Vagina (tissue), 2 donors: ENCODE results near the gene KRTAP5-2. TPM values are rescaled to one million over a fixed set of nuclear protein-coding genes. Genes with fewer than 3 reads are reported as not detected.
A peak's percentile ranks its signal among the peaks of the same experiment; 100 is the strongest.

Source experiments
- DNase-seq, 2 donors: peaks; one replicate each; pipeline ENCODE4 v3.0.0-alpha.2; 2017; ENCODE audit errors: extremely low spot score in 2 of 2
- H3K27ac ChIP-seq: fragments of 200-600 bp; sonication (generic); one replicate; pipeline ENCODE4 v1.5.1; 2019
- H3K27me3 ChIP-seq: fragments of 200-600 bp; sonication (generic); one replicate; pipeline ENCODE4 v1.5.1; 2019
- H3K36me3 ChIP-seq, 2 donors: fragments of 200-600 bp; sonication (generic); one replicate each; pipeline ENCODE4 v1.5.1; 2017 to 2019
- H3K4me1 ChIP-seq: fragments of 200-600 bp; sonication (generic); one replicate; pipeline ENCODE4 v1.5.1; 2019
- H3K4me3 ChIP-seq, 2 donors: fragments of 200-600 bp; sonication (generic); 1 replicate in 1 of 2; 2 replicates in 1 of 2; pipeline ENCODE4 v1.5.1; 2016 to 2019
- H3K9me3 ChIP-seq: fragments of 200-600 bp; sonication (generic); one replicate; pipeline ENCODE4 v1.5.1; 2019
- CTCF ChIP-seq, 3 experiments: fragments of 450-650 bp in 2 of 3; fragments of 200-600 bp in 1 of 3; sonication (generic) in 1 of 3; IDR thresholded peaks; one replicate each; pipeline ENCODE4 v1.5.1; 2017 to 2019; ENCODE audit warnings: antibody characterized with exemption in 3 of 3, mild to moderate bottlenecking in 2 of 3, moderate library complexity in 2 of 3
- POLR2A ChIP-seq, 2 donors: fragments of 450-650 bp; IDR thresholded peaks; one replicate each; pipeline ENCODE4 v1.6.1; 2017; ENCODE audit warnings: antibody characterized with exemption in 2 of 2, mild to moderate bottlenecking in 2 of 2, moderate library complexity in 2 of 2
- POLR2AphosphoS5 ChIP-seq, 2 donors: sonication (generic); formaldehyde crosslinking; IDR thresholded peaks; one replicate each; pipeline ENCODE4 v1.9.0; 2017; ENCODE audit warnings: antibody characterized with exemption in 2 of 2, mild to moderate bottlenecking in 2 of 2, low read depth in 1 of 2; ENCODE audit not compliant: insufficient read depth in 1 of 2
- intact Hi-C: fragments of 100-400 bp; cut with DNase I; formaldehyde crosslinking; loops from one replicate; pipeline ENCODE4 v1.15.1; 2023
- total RNA-seq: library from RNA; depleted of rRNA; stranded (reverse); fragments of >200 nt; gene quantifications from one replicate; pipeline ENCODE4 v1.2.3, GENCODE V29; 2016

KRTAP5-2 gene
- total RNA-seq, 1 donor from 2014 or later, result not detected

- TF ChIP-seq POLR2A (IDR thresholded peaks at IDR 0.05) (no peak), POLR2AphosphoS5 (IDR thresholded peaks at IDR 0.05; ENCODE audit: insufficient read depth in 1 of 2, low read depth in 1 of 2) (no peak), CTCF (IDR thresholded peaks at IDR 0.05) (no peak)
- Histone ChIP-seq H3K36me3 (no peaks in the 10 kb centered on the region), H3K9me3 (no peaks in the 10 kb centered on the region), H3K4me1 (no peaks in the 10 kb centered on the region), H3K4me3 (no peak overlapping the region), H3K27me3 (no peaks in the 10 kb centered on the region), H3K27ac (no peak overlapping the region)
- no peak for DNase-seq
- intact Hi-C loops, result no loop called here
Measured at GRCh38 chr11:1642288-1643145, 44.4 kb upstream of the KRTAP5-2 start.

- H3K9me3 ChIP-seq, result no peaks in the 10 kb centered on the region
- H3K27me3 ChIP-seq, result no peaks in the 10 kb centered on the region
- intact Hi-C loops, result no loop called here
- no peak overlapping the region for H3K4me3 ChIP-seq
- no peak for DNase-seq
- no peak overlapping the region for H3K27ac ChIP-seq
- no peak for TF ChIP-seq CTCF (IDR thresholded peaks at IDR 0.05)
- no peak for TF ChIP-seq POLR2AphosphoS5 (IDR thresholded peaks at IDR 0.05; ENCODE audit: insufficient read depth in 1 of 2, low read depth in 1 of 2)
- no peak for TF ChIP-seq POLR2A (IDR thresholded peaks at IDR 0.05)
- no peaks in the 10 kb centered on the region for H3K36me3 ChIP-seq
- H3K4me1 ChIP-seq, result no peaks in the 10 kb centered on the region
Measured at GRCh38 chr11:1641096-1641495, 43.0 kb upstream of the KRTAP5-2 start.

- no peaks in the 10 kb centered on the region for H3K36me3 ChIP-seq
- no peaks in the 10 kb centered on the region for H3K4me1 ChIP-seq
- intact Hi-C loops, result no loop called here
Measured at GRCh38 chr11:1640076-1640946, 42.2 kb upstream of the KRTAP5-2 start.

GRCh38 chr11:1639666-1640065, 41.6 kb upstream of the KRTAP5-2 start:
- H3K9me3 ChIP-seq, result no peaks in the 10 kb centered on the region
- no peak overlapping the region for H3K4me3 ChIP-seq
- H3K27me3 ChIP-seq, result no peaks in the 10 kb centered on the region
- H3K36me3 ChIP-seq, result no peaks in the 10 kb centered on the region
- H3K27ac ChIP-seq, result no peak overlapping the region
- DNase-seq, result no peak
- no peak for TF ChIP-seq CTCF (IDR thresholded peaks at IDR 0.05)
- TF ChIP-seq POLR2AphosphoS5 (IDR thresholded peaks at IDR 0.05; ENCODE audit: insufficient read depth in 1 of 2, low read depth in 1 of 2), result no peak
- no peak for TF ChIP-seq POLR2A (IDR thresholded peaks at IDR 0.05)
- H3K4me1 ChIP-seq, result no peaks in the 10 kb centered on the region
- intact Hi-C loops, result no loop called here

More at GRCh38 chr11:1640076-1640946, 42.2 kb upstream of the KRTAP5-2 start:
- no peak for DNase-seq
- H3K27ac ChIP-seq, result no peak overlapping the region
- no peaks in the 10 kb centered on the region for H3K27me3 ChIP-seq
- H3K4me3 ChIP-seq, result no peak overlapping the region
- H3K9me3 ChIP-seq, result no peaks in the 10 kb centered on the region
- TF ChIP-seq POLR2AphosphoS5 (IDR thresholded peaks at IDR 0.05; ENCODE audit: insufficient read depth in 1 of 2, low read depth in 1 of 2), result no peak
- TF ChIP-seq CTCF (IDR thresholded peaks at IDR 0.05), result peak in 2 of 3 experiments; percentile 28 to 42
